Esophagus muscularis mucosa (tissue), 4 donors: ENCODE results near the gene S100A7.
"Not testable (repeated sequence)": the region's sequence is repeated elsewhere in the genome, so short reads cannot be mapped to it uniquely, and the experiment has no call there.

Experiments
- CTCF ChIP-seq, 3 experiments: fragments of 200-600 bp in 2 of 3; fragments of 450-650 bp in 1 of 3; sonication (generic) in 2 of 3; IDR thresholded peaks; one replicate each; pipeline ENCODE4 v1.5.1; 2017 to 2019; ENCODE audit warnings: antibody characterized with exemption in 3 of 3, mild to moderate bottlenecking in 2 of 3, moderate library complexity in 1 of 3
- EP300 ChIP-seq: sonication (generic); formaldehyde crosslinking; IDR thresholded peaks from one replicate; pipeline ENCODE4 v1.6.1; 2017; ENCODE audit warnings: antibody characterized with exemption
- POLR2A ChIP-seq: fragments of 450-650 bp; IDR thresholded peaks from one replicate; pipeline ENCODE4 v1.6.1; 2017; ENCODE audit warnings: antibody characterized with exemption, moderate library complexity, mild to moderate bottlenecking, low read depth

DNA sequence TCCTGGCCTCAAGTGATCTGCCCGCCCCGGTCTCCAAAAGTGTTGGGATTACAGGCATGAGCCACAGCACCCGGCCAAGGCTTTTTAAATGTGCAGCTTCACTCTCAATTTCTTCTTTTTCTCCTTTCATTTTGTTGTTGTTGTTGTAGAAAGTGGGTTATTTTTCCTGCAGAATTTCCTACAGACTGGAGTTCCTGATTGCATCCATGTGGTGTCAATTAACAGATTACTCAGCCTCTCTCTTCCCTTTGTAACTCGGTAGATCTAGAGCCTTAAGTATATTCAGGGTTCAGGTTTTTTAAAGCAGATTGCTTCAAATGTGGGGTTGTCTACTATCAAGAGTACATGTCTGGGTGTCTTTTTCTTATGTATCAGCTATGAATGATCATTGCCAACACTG, 11.6 kb downstream of the S100A7 start:
- TF ChIP-seq EP300; CTCF (IDR thresholded peaks at IDR 0.05); POLR2A: not testable (repeated sequence)
